ENCODE data around the gene ZYX. TPM values are rescaled to one million over a fixed set of nuclear protein-coding genes. Genes with fewer than 3 reads are reported as not detected.

ZYX gene
- total and polyA plus RNA-seq, 9 of the 15 experiments (the other 6 are each of a cell fraction or from before 2014, with no cell fraction given), result 1.8 to 130 (median 15.7) TPM

DNA sequence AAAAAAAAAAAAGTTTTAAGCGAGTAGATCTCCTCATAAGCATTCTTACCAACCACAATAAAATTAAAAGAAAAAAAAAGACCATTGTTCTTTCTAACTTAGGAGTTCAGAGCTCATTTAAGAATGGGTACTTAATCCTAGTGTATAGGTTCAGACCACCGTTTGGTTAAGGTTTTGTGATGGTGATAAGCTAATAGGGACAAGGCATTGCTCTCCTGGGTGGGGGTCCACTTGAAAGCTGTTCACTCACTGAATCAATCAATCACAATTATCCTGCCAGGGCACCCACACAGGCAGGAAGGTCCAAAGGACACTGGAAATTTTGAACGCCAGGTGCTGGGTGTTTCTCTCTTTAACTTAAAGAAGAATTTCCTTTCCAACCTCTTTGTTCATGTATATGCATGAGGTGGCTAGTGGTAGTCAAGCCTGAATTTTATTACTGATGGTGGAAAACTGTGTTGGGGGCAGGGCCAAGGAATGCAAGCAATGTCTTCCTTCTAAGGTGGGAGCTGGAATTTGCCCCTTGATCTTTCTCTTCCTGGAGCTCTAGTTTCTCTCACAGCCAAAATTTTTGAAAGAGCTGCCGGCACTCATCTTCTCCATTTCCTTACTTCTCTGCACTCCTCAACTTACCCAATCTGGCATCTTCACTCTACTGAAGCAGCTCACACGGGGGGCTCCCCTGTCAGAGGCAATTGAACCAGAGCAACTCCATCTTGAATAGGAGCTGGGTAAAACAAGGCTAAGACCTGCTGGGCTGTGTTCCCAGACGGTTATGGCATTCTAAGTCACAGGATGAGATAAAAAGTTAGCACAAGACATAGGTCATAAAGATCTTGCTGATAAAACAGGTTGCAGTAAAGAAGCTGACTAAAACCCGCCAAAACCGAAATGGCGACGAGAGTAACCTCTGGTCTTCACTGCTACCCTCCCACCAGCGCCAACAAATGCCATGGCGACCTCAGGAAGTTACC lies 11.2 kb upstream of the ZYX start (continued):
- TF ChIP-seq HNRNPLL (IDR thresholded peaks at IDR 0.05; ENCODE audit: low read depth, low read length, poor library complexity, severe bottlenecking) (no peak), HDAC2 (IDR thresholded peaks at IDR 0.05) (no peak), KDM1A (IDR thresholded peaks at IDR 0.05) (no peak), MAZ (CRISPR knock-in tag; conservative IDR thresholded peaks at IDR 0.05 in 1 of 2, IDR thresholded peaks at IDR 0.05 in 1 of 2) (peak in 1 of 2 experiments; percentile 86; a peak in 2 of 4 replicates), SMAD2 (IDR thresholded peaks at IDR 0.05; ENCODE audit: low read depth, low read length) (no peak), DIDO1 (tag; IDR thresholded peaks at IDR 0.05; ENCODE audit: low read depth) (peak; percentile 85), NFIX (CRISPR knock-in tag; IDR thresholded peaks at IDR 0.05; ENCODE audit: low read depth) (peak; percentile 71), TAF15 (IDR thresholded peaks at IDR 0.05; ENCODE audit: low read depth, low read length) (no peak), FOS (IDR thresholded peaks at IDR 0.05; ENCODE audit: extremely low read depth, insufficient read length) (no peak), KDM4B (IDR thresholded peaks at IDR 0.05; ENCODE audit: borderline replicate concordance in 2 of 2, low read depth in 1 of 2) (no peak), ZNF12 (CRISPR knock-in tag; IDR thresholded peaks at IDR 0.05) (no peak), TFAM (CRISPR knock-in tag; conservative IDR thresholded peaks at IDR 0.05) (no peak), NR3C1 (CRISPR knock-in tag; IDR thresholded peaks at IDR 0.05) (no peak), SMAD3 (CRISPR knock-in tag; conservative IDR thresholded peaks at IDR 0.05) (peak; percentile 99), MCM7 (IDR thresholded peaks at IDR 0.05) (no peak), POLR3G (IDR thresholded peaks at IDR 0.05; ENCODE audit: extremely low read depth, insufficient read length, insufficient replicate concordance) (no peak), ZNF644 (tag; IDR thresholded peaks at IDR 0.05; ENCODE audit: low read depth) (peak; percentile 99)
- TF ChIP-seq, protein P1, sequence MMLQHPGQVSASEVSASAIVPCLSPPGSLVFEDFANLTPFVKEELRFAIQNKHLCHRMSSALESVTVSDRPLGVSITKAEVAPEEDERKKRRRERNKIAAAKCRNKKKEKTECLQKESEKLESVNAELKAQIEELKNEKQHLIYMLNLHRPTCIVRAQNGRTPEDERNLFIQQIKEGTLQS (IDR thresholded peaks at IDR 0.05), result no peak
- TF ChIP-seq, protein P1 (CRISPR knock-in tag; conservative IDR thresholded peaks at IDR 0.05), result no peak
- TF ChIP-seq, protein P2, sequence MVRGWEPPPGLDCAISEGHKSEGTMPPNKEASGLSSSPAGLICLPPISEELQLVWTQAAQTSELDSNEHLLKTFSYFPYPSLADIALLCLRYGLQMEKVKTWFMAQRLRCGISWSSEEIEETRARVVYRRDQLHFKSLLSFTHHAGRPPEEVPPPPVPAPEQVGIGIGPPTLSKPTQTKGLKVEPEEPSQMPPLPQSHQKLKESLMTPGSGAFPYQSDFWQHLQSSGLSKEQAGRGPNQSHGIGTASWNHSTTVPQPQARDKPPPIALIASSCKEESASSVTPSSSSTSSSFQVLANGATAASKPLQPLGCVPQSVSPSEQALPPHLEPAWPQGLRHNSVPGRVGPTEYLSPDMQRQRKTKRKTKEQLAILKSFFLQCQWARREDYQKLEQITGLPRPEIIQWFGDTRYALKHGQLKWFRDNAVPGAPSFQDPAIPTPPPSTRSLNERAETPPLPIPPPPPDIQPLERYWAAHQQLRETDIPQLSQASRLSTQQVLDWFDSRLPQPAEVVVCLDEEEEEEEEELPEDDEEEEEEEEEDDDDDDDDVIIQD (CRISPR knock-in tag; IDR thresholded peaks at IDR 0.05), result peak; percentile 99
- TF ChIP-seq, protein P3, sequence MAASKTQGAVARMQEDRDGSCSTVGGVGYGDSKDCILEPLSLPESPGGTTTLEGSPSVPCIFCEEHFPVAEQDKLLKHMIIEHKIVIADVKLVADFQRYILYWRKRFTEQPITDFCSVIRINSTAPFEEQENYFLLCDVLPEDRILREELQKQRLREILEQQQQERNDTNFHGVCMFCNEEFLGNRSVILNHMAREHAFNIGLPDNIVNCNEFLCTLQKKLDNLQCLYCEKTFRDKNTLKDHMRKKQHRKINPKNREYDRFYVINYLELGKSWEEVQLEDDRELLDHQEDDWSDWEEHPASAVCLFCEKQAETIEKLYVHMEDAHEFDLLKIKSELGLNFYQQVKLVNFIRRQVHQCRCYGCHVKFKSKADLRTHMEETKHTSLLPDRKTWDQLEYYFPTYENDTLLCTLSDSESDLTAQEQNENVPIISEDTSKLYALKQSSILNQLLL (CRISPR knock-in tag; IDR thresholded peaks at IDR 0.05; ENCODE audit: borderline replicate concordance), result no peak
- TF ChIP-seq, protein P4, sequence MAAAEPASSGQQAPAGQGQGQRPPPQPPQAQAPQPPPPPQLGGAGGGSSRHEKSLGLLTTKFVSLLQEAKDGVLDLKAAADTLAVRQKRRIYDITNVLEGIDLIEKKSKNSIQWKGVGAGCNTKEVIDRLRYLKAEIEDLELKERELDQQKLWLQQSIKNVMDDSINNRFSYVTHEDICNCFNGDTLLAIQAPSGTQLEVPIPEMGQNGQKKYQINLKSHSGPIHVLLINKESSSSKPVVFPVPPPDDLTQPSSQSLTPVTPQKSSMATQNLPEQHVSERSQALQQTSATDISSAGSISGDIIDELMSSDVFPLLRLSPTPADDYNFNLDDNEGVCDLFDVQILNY (CRISPR knock-in tag; IDR thresholded peaks at IDR 0.05), result no peak
- TF ChIP-seq, protein P5, sequence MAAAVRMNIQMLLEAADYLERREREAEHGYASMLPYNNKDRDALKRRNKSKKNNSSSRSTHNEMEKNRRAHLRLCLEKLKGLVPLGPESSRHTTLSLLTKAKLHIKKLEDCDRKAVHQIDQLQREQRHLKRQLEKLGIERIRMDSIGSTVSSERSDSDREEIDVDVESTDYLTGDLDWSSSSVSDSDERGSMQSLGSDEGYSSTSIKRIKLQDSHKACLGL (CRISPR knock-in tag; IDR thresholded peaks at IDR 0.05; ENCODE audit: borderline replicate concordance, poor library complexity, severe bottlenecking), result no peak

All from K562 (cell line).